ENCODE measurements around the gene PLAU.
"Not testable (repeated sequence)": the region's sequence is repeated elsewhere in the genome, so short reads cannot be mapped to it uniquely, and the experiment has no call there.

PLAU gene

DNA sequence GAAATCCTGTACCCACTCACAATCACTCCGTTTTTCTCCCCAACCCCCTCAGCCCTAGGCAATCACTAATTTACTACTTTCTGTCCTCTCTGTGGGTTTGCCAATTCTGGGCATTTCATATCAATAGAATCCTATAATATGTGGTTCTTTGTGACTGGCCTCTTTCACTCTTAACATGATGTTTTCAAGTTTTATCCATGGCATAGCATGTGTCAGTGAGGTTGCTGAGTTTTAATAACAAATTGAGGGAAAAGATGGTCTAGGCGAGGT lies 11.9 kb downstream of the PLAU start:
- no peak for TF ChIP-seq CTCF (IDR thresholded peaks at IDR 0.05; ENCODE audit: low read depth, low read length)
- H3K4me3 ChIP-seq (ENCODE audit: low read depth, low read length) = no peak overlapping the region

DNA sequence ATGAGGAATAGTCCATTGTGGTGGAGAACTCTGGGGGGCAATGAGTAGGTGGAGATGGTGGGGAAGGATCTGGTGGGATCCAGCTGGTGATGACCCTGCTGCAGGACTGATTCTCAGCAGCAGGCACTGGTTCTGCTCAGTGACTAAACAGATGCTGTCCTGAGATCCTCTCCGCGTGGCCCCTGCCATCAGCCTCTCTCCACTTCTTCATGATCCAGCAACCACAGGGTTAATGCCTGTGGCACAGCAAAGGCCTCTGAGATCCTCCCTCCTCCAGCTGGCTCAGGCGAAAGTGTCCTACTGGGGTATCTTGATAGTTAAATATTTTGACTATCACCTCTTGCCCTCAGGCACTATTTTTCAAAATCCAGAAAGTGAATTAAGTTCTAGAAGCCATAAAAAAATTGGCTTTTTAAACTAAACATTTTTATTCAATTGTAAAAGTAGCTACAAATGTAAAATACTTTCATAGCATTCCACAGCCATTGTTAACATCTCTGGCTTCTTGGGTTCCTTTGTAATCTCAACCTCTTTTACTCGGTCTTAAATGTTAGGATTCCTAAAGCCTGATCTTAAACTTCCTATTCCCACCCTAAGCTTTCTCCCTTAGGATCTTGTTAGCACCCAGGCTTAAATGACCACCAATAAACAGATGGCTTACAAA lies 13.1 kb downstream of the PLAU start:
- in situ Hi-C loops (cut with HindIII; ENCODE audit: low sequenced_read_pairs) = no loop called here
- DNase-seq (ENCODE audit: low read depth, low spot score) = no peak
- TF ChIP-seq CTCF (IDR thresholded peaks at IDR 0.05; ENCODE audit: low read depth, low read length) = no peak
- H3K4me3 ChIP-seq (ENCODE audit: low read depth, low read length) = no peak overlapping the region

More for the DNA sequence above, 11.9 kb downstream of the PLAU start:
- in situ Hi-C loops (cut with HindIII; ENCODE audit: low sequenced_read_pairs) = no loop called here
- no peak for DNase-seq (ENCODE audit: low read depth, low spot score)

GRCh38 chr10:73924935-73925334 lies 14.0 kb downstream of the PLAU start:
- in situ Hi-C loops (cut with HindIII; ENCODE audit: low sequenced_read_pairs) = no loop called here
- H3K4me3 ChIP-seq (ENCODE audit: low read depth, low read length) = no peak overlapping the region
- no peak for DNase-seq (ENCODE audit: low read depth, low spot score)
- no peak for TF ChIP-seq CTCF (IDR thresholded peaks at IDR 0.05; ENCODE audit: low read depth, low read length)

GRCh38 chr10:73925539-73925938 lies 14.6 kb downstream of the PLAU start:
- DNase-seq (ENCODE audit: low read depth, low spot score) = no peak
- TF ChIP-seq CTCF (IDR thresholded peaks at IDR 0.05; ENCODE audit: low read depth, low read length) = no peak
- in situ Hi-C loops (cut with HindIII; ENCODE audit: low sequenced_read_pairs) = no loop called here
- no peak overlapping the region for H3K4me3 ChIP-seq (ENCODE audit: low read depth, low read length)

DNA sequence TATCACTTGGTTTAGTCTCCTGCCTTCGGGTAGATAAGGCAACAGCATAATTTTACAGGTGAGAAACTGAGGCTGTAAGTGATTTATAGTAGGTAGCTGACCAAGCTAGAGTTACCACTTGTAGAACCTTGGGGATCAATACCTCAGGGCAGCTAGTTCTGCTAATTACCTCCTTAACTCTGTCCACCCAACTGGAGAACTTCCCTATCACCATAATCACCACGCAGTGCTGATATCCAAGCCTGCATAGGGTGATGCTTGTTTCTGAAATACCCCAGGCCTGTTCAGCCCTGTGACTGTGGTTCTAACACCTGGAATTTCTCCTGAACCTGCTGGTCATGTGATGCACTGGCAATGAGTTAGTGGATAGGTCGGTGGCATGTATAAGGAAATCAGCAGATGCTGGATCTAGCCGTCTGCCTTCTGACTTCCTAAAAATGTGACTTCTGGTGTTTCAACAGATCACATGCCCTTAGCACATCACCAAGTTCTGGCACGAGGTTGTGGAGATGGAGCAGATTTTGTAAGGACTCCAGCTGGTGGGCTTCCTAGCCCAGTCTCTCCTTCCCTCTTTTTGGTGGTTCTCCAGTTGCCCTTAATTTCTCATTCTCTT lies 15.3 kb downstream of the PLAU start:
- in situ Hi-C loops (cut with HindIII; ENCODE audit: low sequenced_read_pairs) = no loop called here
- TF ChIP-seq CTCF (IDR thresholded peaks at IDR 0.05; ENCODE audit: low read depth, low read length) = no peak
- DNase-seq (ENCODE audit: low read depth, low spot score) = no peak
- no peak overlapping the region for H3K4me3 ChIP-seq (ENCODE audit: low read depth, low read length)

DNA sequence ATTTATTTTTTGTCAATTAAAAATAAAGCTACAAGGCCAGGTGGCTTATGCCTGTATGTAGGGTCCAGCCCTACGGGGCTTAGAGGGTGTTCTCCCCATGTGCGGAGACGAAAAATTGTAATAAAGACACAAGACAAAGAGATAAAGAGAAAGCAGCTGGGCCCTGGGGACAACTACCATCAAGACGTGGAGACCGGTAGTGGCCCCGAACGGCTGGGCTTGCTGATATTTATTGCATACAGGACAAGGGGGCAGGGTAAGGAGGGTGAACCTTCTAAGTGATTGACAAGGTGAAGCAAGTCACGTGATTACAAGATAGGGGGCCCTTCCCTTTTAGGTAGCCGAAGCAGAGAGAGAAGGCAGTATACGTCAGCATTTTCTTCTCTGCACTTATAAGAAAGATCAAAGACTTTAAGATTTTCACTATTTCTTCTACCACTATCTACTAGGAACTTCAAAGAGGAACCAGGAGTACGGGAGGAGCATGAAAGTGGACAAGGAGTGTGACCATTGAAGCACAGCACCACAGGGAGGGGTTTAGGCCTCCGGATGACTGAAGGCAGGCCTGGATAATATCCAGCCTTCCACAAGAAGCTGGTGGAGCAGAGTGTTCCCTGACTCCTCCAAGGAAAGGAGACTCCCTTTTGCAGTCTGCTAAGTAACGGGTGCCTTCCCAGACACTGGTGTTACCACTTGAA lies 19.8 kb downstream of the PLAU start:
- in situ Hi-C loops (cut with HindIII; ENCODE audit: low sequenced_read_pairs); H3K4me3 ChIP-seq (ENCODE audit: low read depth, low read length); DNase-seq (ENCODE audit: low read depth, low spot score): not testable (repeated sequence)

Measured in astrocyte of the spinal cord (primary cell).